Kidney epithelial cell (primary cell): Measurements from ENCODE around the gene FAH. TPM values are rescaled to one million over a fixed set of nuclear protein-coding genes. Genes with fewer than 3 reads are reported as not detected.

Experiments used
- DNase-seq: peaks from one replicate; pipeline ENCODE4 v3.0.0-alpha.2; 2010; ENCODE audit warnings: low read depth
- H3K27me3 ChIP-seq: 2 replicates; pipeline ENCODE4 v1.6.0; 2011; ENCODE audit warnings: low read length; ENCODE audit not compliant: control insufficient read depth, insufficient read depth
- H3K36me3 ChIP-seq: 2 replicates; pipeline ENCODE4 v1.5.1; 2011; ENCODE audit warnings: low read length; ENCODE audit not compliant: control insufficient read depth, insufficient read depth
- H3K4me3 ChIP-seq: 2 replicates; pipeline ENCODE4 v1.5.1; 2011; ENCODE audit warnings: low read depth, mild to moderate bottlenecking, control low read depth, low read length
- CTCF ChIP-seq: IDR thresholded peaks from 2 replicates; pipeline ENCODE4 v1.5.1; 2011; ENCODE audit warnings: mild to moderate bottlenecking, moderate library complexity, low read length, control low read depth, inconsistent platforms; ENCODE audit not compliant: insufficient read depth, poor library complexity, severe bottlenecking
- total RNA-seq: library from RNA; depleted of rRNA; stranded (reverse); fragments of >200 nt; gene quantifications from 2 replicates; pipeline ENCODE4 v1.2.3, GENCODE V29; 2015

The FAH gene
- total RNA-seq, 1 donor from 2014 or later, result 21.1 TPM

GRCh38 chr15:80163217-80163616, 10.4 kb downstream of the FAH start:
- peaks cover 2% of the 10 kb centered on the region for H3K36me3 ChIP-seq
- no peak for DNase-seq
- no peak overlapping the region for H3K4me3 ChIP-seq
- H3K27me3 ChIP-seq, result no peaks in the 10 kb centered on the region
- no peak for TF ChIP-seq CTCF

- no peaks in the 10 kb centered on the region for H3K27me3 ChIP-seq
- TF ChIP-seq CTCF, result no peak
- H3K36me3 ChIP-seq, result peaks cover 2% of the 10 kb centered on the region
- no peak for DNase-seq
- no peak overlapping the region for H3K4me3 ChIP-seq
Observed at GRCh38 chr15:80163897-80164296, 11.1 kb downstream of the FAH start.

GRCh38 chr15:80167936-80168335, 15.1 kb downstream of the FAH start:
- TF ChIP-seq CTCF, result no peak
- Histone ChIP-seq H3K36me3 (no peaks in the 10 kb centered on the region), H3K27me3 (no peaks in the 10 kb centered on the region), H3K4me3 (no peak overlapping the region)
- DNase-seq, result no peak

GRCh38 chr15:80168421-80168820, 15.6 kb downstream of the FAH start:
- no peaks in the 10 kb centered on the region for H3K27me3 ChIP-seq
- H3K4me3 ChIP-seq, result no peak overlapping the region
- TF ChIP-seq CTCF, result no peak
- no peaks in the 10 kb centered on the region for H3K36me3 ChIP-seq
- DNase-seq, result no peak

GRCh38 chr15:80169768-80170357, 17.1 kb downstream of the FAH start:
- no peak for TF ChIP-seq CTCF
- no peak for DNase-seq
- Histone ChIP-seq H3K36me3 (no peaks in the 10 kb centered on the region), H3K4me3 (no peak overlapping the region), H3K27me3 (no peaks in the 10 kb centered on the region)

- no peak overlapping the region for H3K4me3 ChIP-seq
- no peaks in the 10 kb centered on the region for H3K36me3 ChIP-seq
- TF ChIP-seq CTCF, result no peak
- H3K27me3 ChIP-seq, result no peaks in the 10 kb centered on the region
- DNase-seq, result no peak
Observed at GRCh38 chr15:80170596-80170995, 17.8 kb downstream of the FAH start.
